Middle frontal gyrus (tissue), 1 donor: ENCODE results near the gene DHX8.

ENCODE experiments used
- DNase-seq: peaks from one replicate; pipeline ENCODE4 v3.0.0-alpha.2; 2015; ENCODE audit warnings: low spot score; ENCODE audit errors: extremely low spot score

DHX8 gene

GRCh38 chr17:43572368-43572980 is 88.7 kb downstream of the DHX8 start:
- no peak for DNase-seq

GRCh38 chr17:43573579-43574321 is 90.0 kb downstream of the DHX8 start:
- no peak for DNase-seq

GRCh38 chr17:43574348-43574747 is 90.6 kb downstream of the DHX8 start:
- DNase-seq: no peak

GRCh38 chr17:43574896-43575525 is 91.2 kb downstream of the DHX8 start:
- DNase-seq: no peak
